ENCODE measurements around the gene PLAAT5. TPM values are rescaled to one million over a fixed set of nuclear protein-coding genes. Genes with fewer than 3 reads are reported as not detected.

PLAAT5 gene
- total and polyA plus RNA-seq, 2 of the 8 experiments (the other 6 are each of a cell fraction or from before 2014, with no cell fraction given) = 16.0 to 18.7 TPM

- TF ChIP-seq RNF2 (IDR thresholded peaks at IDR 0.05; ENCODE audit: borderline replicate concordance, low read depth, low read length, missing control alignments, poor library complexity, severe bottlenecking) (no peak), NANOG (IDR thresholded peaks at IDR 0.05; ENCODE audit: insufficient read depth, low read depth, low read length, poor library complexity, severe bottlenecking) (no peak), SP1 (IDR thresholded peaks at IDR 0.05; ENCODE audit: low read depth, low read length) (no peak), CHD1 (IDR thresholded peaks at IDR 0.05; ENCODE audit: low read depth, low read length) (no peak), SP4 (IDR thresholded peaks at IDR 0.05; ENCODE audit: low read length) (no peak), MAX (IDR thresholded peaks at IDR 0.05) (no peak; the same call in 1 of the 2 replicates), TAF7 (optimal IDR thresholded peaks at IDR 0.05; ENCODE audit: borderline replicate concordance, low read depth, low read length) (no peak), ASH2L (IDR thresholded peaks at IDR 0.05; ENCODE audit: low read length) (peak; percentile 75), E2F6 (IDR thresholded peaks at IDR 0.05) (peak; percentile 52; the same call in 1 of the 2 replicates), ATF2 (IDR thresholded peaks at IDR 0.05; ENCODE audit: low read length) (no peak), CBX5 (IDR thresholded peaks at IDR 0.05; ENCODE audit: low read depth, low read length) (no peak), ZNF274 (IDR thresholded peaks at IDR 0.05; ENCODE audit: borderline replicate concordance, extremely low read depth, low read length) (no peak), BCL11A (IDR thresholded peaks at IDR 0.05; ENCODE audit: low read depth in 2 of 2, low read length in 2 of 2) (no peak), TEAD4 (IDR thresholded peaks at IDR 0.05; ENCODE audit: low read depth, low read length) (peak; percentile 65; the same call in 1 of the 2 replicates), SIRT6 (IDR thresholded peaks at IDR 0.05; ENCODE audit: low read length) (no peak), EP300 (IDR thresholded peaks at IDR 0.05; ENCODE audit: borderline replicate concordance in 1 of 2, low read depth in 2 of 2, low read length in 2 of 2) (no peak), KDM1A (IDR thresholded peaks at IDR 0.05; ENCODE audit: borderline replicate concordance, low read length) (no peak), RFX5 (IDR thresholded peaks at IDR 0.05; ENCODE audit: borderline replicate concordance, low read depth, low read length) (no peak), SAP30 (IDR thresholded peaks at IDR 0.05; ENCODE audit: insufficient read depth, insufficient replicate concordance, low read length) (no peak), CHD2 (IDR thresholded peaks at IDR 0.05; ENCODE audit: low read length) (no peak), RBBP5 (IDR thresholded peaks at IDR 0.05; ENCODE audit: borderline replicate concordance, low read depth, low read length) (peak; percentile 69; the same call in 1 of the 2 replicates)
Observed at GRCh38 chr11:63490551-63491239, at the start of gene PLAAT5 (continued).
